ENCODE results near the gene SRSF3. TPM values are rescaled to one million over a fixed set of nuclear protein-coding genes. Genes with fewer than 3 reads are reported as not detected.
A peak's percentile ranks its signal among the peaks of the same experiment; 100 is the strongest.

Gene SRSF3
- total and polyA plus RNA-seq, 9 of the 15 experiments (the other 6 are each of a cell fraction or from before 2014, with no cell fraction given) = 337 to 1,200 (median 518) TPM

GRCh38 chr6:36605560-36606391 lies 11.6 kb downstream of the SRSF3 start:
- no peak overlapping the region for H3K4me2 ChIP-seq (ENCODE audit: insufficient read depth, low read length)
- no peak overlapping the region for H2AFZ ChIP-seq (ENCODE audit: low read depth, low read length)
- H3K9me1 ChIP-seq (ENCODE audit: control insufficient read depth, insufficient read depth, low read length) = no peaks in the 10 kb centered on the region
- no peak overlapping the region for H3K4me3 ChIP-seq
- ChIA-PET CTCF (ENCODE audit: low intra/inter-chr PET ratio) (no interaction called here), POLR2A (interaction anchor here (0.6 to 8.7 kb wide), 11 partner anchors 8 to 385 kb away, joined by 3 to 239 read pairs (median 4); partner anchors contain the start of gene SRSF3)
- 86% methylated on average over 7 of the region's 7 CpGs for WGBS (ENCODE audit: insufficient coverage, low coverage, missing lambda C conversion rate)
- DNase-seq (ENCODE audit: extremely low read depth in 1 of 4, low spot score in 3 of 4) (no peak), ATAC-seq (peak; percentile 21), FAIRE-seq (no peak)
- in situ Hi-C loops (cut with MboI) = no loop called here
- H3K9ac ChIP-seq (ENCODE audit: insufficient read depth in 1 of 2, low read depth in 2 of 2, low read length in 2 of 2) = no peak overlapping the region; a peak in 1 of 4 replicates
- peaks cover 53% of the 10 kb centered on the region for H3K79me2 ChIP-seq (ENCODE audit: control insufficient read depth, insufficient read depth, low read length)
- H3K9me3 ChIP-seq (replicated peaks; ENCODE audit: control insufficient read depth, insufficient read depth, low read depth, low read length) = no peaks in the 10 kb centered on the region
- H4K20me1 ChIP-seq (replicated peaks; ENCODE audit: control insufficient read depth, insufficient read depth, low read length) = peaks cover 45% of the 10 kb centered on the region
- H3K27ac ChIP-seq (ENCODE audit: extremely low read depth, low read depth, low read length) = peak overlapping the region; percentile 3; the same call in 1 of the 3 replicates
- no peaks in the 10 kb centered on the region for H3K27me3 ChIP-seq (ENCODE audit: control insufficient read depth in 2 of 2, insufficient read depth in 2 of 2, low read length in 2 of 2)
- peaks cover 96% of the 10 kb centered on the region for H3K36me3 ChIP-seq (ENCODE audit: control insufficient read depth, insufficient read depth, low read length)
- no peaks in the 10 kb centered on the region; a peak in 1 of 5 replicates for H3K4me1 ChIP-seq (replicated peaks in 1 of 2; ENCODE audit: control insufficient read depth in 2 of 2, insufficient read depth in 2 of 2, low read length in 2 of 2)
- intact Hi-C loops (cut with micrococcal nuclease) = no loop called here
- BruUV-seq (replicated peaks) = no TSS peak
- TF ChIP-seq ZNF699 (CRISPR knock-in tag; IDR thresholded peaks at IDR 0.05; ENCODE audit: insufficient replicate concordance) (no peak), POLR2G (IDR thresholded peaks at IDR 0.05; ENCODE audit: low read depth, low read length) (peak; percentile 23; the same call in 1 of the 2 replicates), MTA2 (IDR thresholded peaks at IDR 0.05; ENCODE audit: low read depth) (no peak), POLR2AphosphoS5 (IDR thresholded peaks at IDR 0.05; ENCODE audit: control insufficient read depth, insufficient read depth, low read depth, low read length) (peak; percentile 63; the same call in 1 of the 2 replicates), BCLAF1 (IDR thresholded peaks at IDR 0.05; ENCODE audit: borderline replicate concordance in 1 of 2, control insufficient read depth in 1 of 2, low read depth in 2 of 2, low read length in 1 of 2) (0 out of 4 replicates have a peak, but pooled peaks of 1 of the 2 experiments have one; percentile 47), POLR2A (conservative IDR thresholded peaks at IDR 0.05) (peak; percentile 42), MTA1 (IDR thresholded peaks at IDR 0.05; ENCODE audit: borderline replicate concordance) (no peak), PRDM10 (IDR thresholded peaks at IDR 0.05; ENCODE audit: partially characterized antibody) (no peak), ZBTB43 (CRISPR knock-in tag; IDR thresholded peaks at IDR 0.05) (peak; percentile 56; the same call in 1 of the 2 replicates), ZNF780A (CRISPR knock-in tag; IDR thresholded peaks at IDR 0.05) (no peak), RAD21 (CRISPR knock-in tag; conservative IDR thresholded peaks at IDR 0.05 in 1 of 2, IDR thresholded peaks at IDR 0.05 in 1 of 2) (no peak), RBFOX2 (IDR thresholded peaks at IDR 0.05; ENCODE audit: low read depth, low read length) (peak; percentile 51)
